HepG2 (cell line): ENCODE measurements around the gene FSTL1. TPM values are rescaled to one million over a fixed set of nuclear protein-coding genes. Genes with fewer than 3 reads are reported as not detected.

Source experiments
- EED ChIP-seq: sonication (generic); formaldehyde crosslinking; IDR thresholded peaks from 2 replicates; pipeline ENCODE4 v1.5.0; 2020; ENCODE audit warnings: mild to moderate bottlenecking, missing genetic modification reagents
- FLYWCH1 ChIP-seq: sonication (generic); formaldehyde crosslinking; IDR thresholded peaks from 2 replicates; pipeline ENCODE4 v1.8.1; 2023; ENCODE audit warnings: mild to moderate bottlenecking, missing genetic modification reagents
- GRHL1 ChIP-seq: sonication (generic); formaldehyde crosslinking; conservative IDR thresholded peaks from 2 replicates; pipeline ENCODE4 v1.8.0; 2022; ENCODE audit warnings: missing genetic modification reagents
- HOXD1 ChIP-seq: sonication (generic); formaldehyde crosslinking; IDR thresholded peaks from 2 replicates; pipeline ENCODE4 v1.5.0; 2020; ENCODE audit warnings: missing genetic modification reagents
- IKZF4 ChIP-seq: sonication (generic); formaldehyde crosslinking; IDR thresholded peaks from 2 replicates; pipeline ENCODE4 v1.5.1; 2020; ENCODE audit warnings: borderline replicate concordance, mild to moderate bottlenecking, low read depth, missing genetic modification reagents; ENCODE audit errors: not compliant biosample characterization
- ISL2 ChIP-seq: sonication (generic); formaldehyde crosslinking; IDR thresholded peaks from 2 replicates; pipeline ENCODE4 v1.5.0; 2020; ENCODE audit warnings: missing genetic modification reagents
- MIER3 ChIP-seq: IDR thresholded peaks from 2 replicates; pipeline ENCODE4 v1.6.1; 2016; ENCODE audit warnings: missing compliant biosample characterization, borderline replicate concordance
- MXI1 ChIP-seq: IDR thresholded peaks from 3 replicates; pipeline ENCODE4 v1.6.1; 2012; ENCODE audit warnings: low read depth, low read length, inconsistent platforms, borderline replicate concordance
- NPAS2 ChIP-seq: sonication (generic); formaldehyde crosslinking; IDR thresholded peaks from 2 replicates; pipeline ENCODE4 v1.8.0; 2022; ENCODE audit warnings: mild to moderate bottlenecking, missing genetic modification reagents, borderline replicate concordance
- POLR2G ChIP-seq: fragments of 200-400 bp; formaldehyde crosslinking; IDR thresholded peaks from 2 replicates; pipeline ENCODE4 v1.6.1; 2018; ENCODE audit warnings: mild to moderate bottlenecking, low read depth, low read length, moderate library complexity
- RFX1 ChIP-seq: fragments of 450-650 bp; IDR thresholded peaks from 2 replicates; pipeline ENCODE4 v1.6.1; 2017
- RFX3 ChIP-seq: IDR thresholded peaks from 2 replicates; pipeline ENCODE4 v1.6.1; 2016; ENCODE audit warnings: missing biosample characterization, missing genetic modification reagents
- RNF219 ChIP-seq: sonication (generic); formaldehyde crosslinking; IDR thresholded peaks from 2 replicates; pipeline ENCODE4 v1.5.0; 2020; ENCODE audit warnings: mild to moderate bottlenecking, missing genetic modification reagents
- SKI ChIP-seq: fragments of 450-650 bp; IDR thresholded peaks from one replicate; pipeline ENCODE4 v1.6.1; 2018; ENCODE audit warnings: mild to moderate bottlenecking; ENCODE audit not compliant: partially characterized antibody
- SNAPC5 ChIP-seq: sonication (generic); formaldehyde crosslinking; IDR thresholded peaks from 2 replicates; pipeline ENCODE4 v1.8.1; 2023; ENCODE audit warnings: mild to moderate bottlenecking, missing genetic modification reagents, borderline replicate concordance
- TEAD3 ChIP-seq: optimal IDR thresholded peaks from 2 replicates; pipeline ENCODE3; 2016; ENCODE audit warnings: borderline replicate concordance
- ZBTB1 ChIP-seq: sonication (generic); formaldehyde crosslinking; IDR thresholded peaks from 2 replicates; pipeline ENCODE4 v1.4.0; 2020; ENCODE audit warnings: missing genetic modification reagents, borderline replicate concordance
- ZFP36L2 ChIP-seq: sonication (generic); formaldehyde crosslinking; IDR thresholded peaks from 2 replicates; pipeline ENCODE4 v1.4.0; 2020; ENCODE audit warnings: missing genetic modification reagents
- ZNF292 ChIP-seq: sonication (generic); formaldehyde crosslinking; IDR thresholded peaks from 2 replicates; pipeline ENCODE4 v1.8.1; 2022; ENCODE audit warnings: mild to moderate bottlenecking, low read depth, missing genetic modification reagents, borderline replicate concordance
- ZNF468 ChIP-seq: sonication (generic); formaldehyde crosslinking; IDR thresholded peaks from 2 replicates; pipeline ENCODE4 v1.8.0; 2022; ENCODE audit warnings: mild to moderate bottlenecking, moderate library complexity, missing genetic modification reagents
- ZNF510 ChIP-seq: sonication (generic); formaldehyde crosslinking; IDR thresholded peaks from 2 replicates; pipeline ENCODE4 v1.4.0; 2020; ENCODE audit warnings: low read depth, mild to moderate bottlenecking, missing genetic modification reagents
- ZNF543 ChIP-seq: sonication (generic); formaldehyde crosslinking; IDR thresholded peaks from 2 replicates; pipeline ENCODE4 v1.4.0; 2020; ENCODE audit warnings: mild to moderate bottlenecking, missing genetic modification reagents
- ZNF598 ChIP-seq: sonication (generic); formaldehyde crosslinking; IDR thresholded peaks from 2 replicates; pipeline ENCODE4 v1.5.1; 2020; ENCODE audit warnings: mild to moderate bottlenecking, missing genetic modification reagents, borderline replicate concordance
- ZNF674 ChIP-seq: sonication (generic); formaldehyde crosslinking; IDR thresholded peaks from 2 replicates; pipeline ENCODE4 v1.5.0; 2020; ENCODE audit warnings: low read depth, mild to moderate bottlenecking, missing genetic modification reagents
- ZNF747 ChIP-seq: sonication (generic); formaldehyde crosslinking; IDR thresholded peaks from 2 replicates; pipeline ENCODE4 v1.8.1; 2023; ENCODE audit warnings: missing genetic modification reagents, mild to moderate bottlenecking, borderline replicate concordance
- polyA plus RNA-seq, 8 experiments: library from polyadenylated mRNA; depleted of rRNA in 3 of 8; stranded (reverse) in 7 of 8; unstranded in 1 of 8; fragments of >200 nt; fragmentation: Illumina TruSeq in 4 of 8; extraction: Trizol in 4 of 8; gene quantifications; 2 replicates each; pipeline versions ENCODE4 v1.2.1 to v1.2.3, GENCODE V29; 2011 to 2016; ENCODE audit warnings: low read depth in 4 of 8, missing spikeins in 1 of 8, mixed read lengths in 1 of 8; ENCODE audit not compliant: insufficient read depth in 1 of 8
- total RNA-seq, 5 experiments: library from RNA; depleted of rRNA; stranded (reverse); fragments of >200 nt; fragmentation: Illumina TruSeq; extraction: Trizol; gene quantifications; 2 replicates each; pipeline ENCODE4 v1.2.3, GENCODE V29; 2016; ENCODE audit warnings: low read depth in 1 of 5
- TF ChIP-seq, protein P1 (sequence below): sonication (generic); formaldehyde crosslinking; IDR thresholded peaks from 2 replicates; pipeline ENCODE4 v1.5.0; 2020; ENCODE audit warnings: missing genetic modification reagents

Gene FSTL1
- total and polyA plus RNA-seq, 2 of the 13 experiments (the other 11 are each of a cell fraction or from before 2014, with no cell fraction given): 0.07 to 0.29 TPM

DNA sequence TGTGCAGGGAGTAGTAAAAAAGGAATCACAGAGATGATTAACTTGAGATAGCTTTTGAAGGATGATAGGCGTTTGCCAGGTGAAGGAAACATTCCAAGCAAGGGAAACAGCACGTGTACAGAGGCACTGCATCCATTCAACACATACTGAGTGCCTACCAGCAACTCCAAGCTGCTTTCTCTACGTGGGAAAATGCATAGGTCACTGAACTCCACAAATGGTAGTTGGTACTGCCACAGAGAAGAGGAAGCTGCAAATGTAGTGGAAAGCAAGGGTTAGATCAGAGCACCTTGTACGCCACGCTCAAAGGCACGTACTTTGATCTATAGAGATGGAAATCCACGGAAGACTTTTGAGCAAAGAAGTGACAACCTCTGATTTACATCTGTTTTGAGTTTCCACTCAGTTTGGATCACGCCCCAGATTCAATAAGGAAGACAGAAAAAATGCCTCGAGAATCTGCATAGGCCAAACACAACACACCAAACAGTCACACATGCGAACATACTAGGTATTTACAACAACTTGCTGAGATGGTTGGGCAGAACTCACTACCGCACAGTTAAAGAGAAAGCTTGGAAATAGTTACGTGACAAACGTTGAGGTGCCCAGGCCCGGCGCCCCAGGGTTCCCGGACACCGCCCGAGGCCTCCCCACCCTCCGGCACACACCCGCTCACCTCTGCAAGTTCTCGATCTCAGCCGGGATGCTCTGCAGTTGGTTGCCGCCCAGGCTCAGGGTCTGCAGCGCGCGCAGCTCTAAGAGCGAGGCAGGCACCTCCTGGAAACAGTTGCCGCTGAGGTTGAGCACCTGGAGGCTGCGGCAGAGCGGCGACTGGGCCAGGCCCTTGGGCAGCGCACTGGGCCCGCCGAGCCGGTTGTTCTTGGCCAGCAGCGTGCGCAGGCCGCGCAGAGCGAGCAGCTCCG is 102.5 kb downstream of the FSTL1 start (continued):
- TF ChIP-seq ZNF747 (CRISPR knock-in tag) (no peak), MXI1 (no peak), POLR2G (no peak), SNAPC5 (CRISPR knock-in tag) (no peak), TEAD3 (peak; percentile 54), ZNF292 (CRISPR knock-in tag) (peak; percentile 52; the same call in 1 of the 2 replicates), EED (CRISPR knock-in tag) (0 out of 2 replicates have a peak, but pooled peaks have one; percentile 3), ZNF543 (CRISPR knock-in tag) (no peak), IKZF4 (no peak), MIER3 (CRISPR knock-in tag) (0 out of 2 replicates have a peak, but pooled peaks have one; percentile 16), HOXD1 (CRISPR knock-in tag) (no peak), ZNF510 (CRISPR knock-in tag) (no peak), FLYWCH1 (CRISPR knock-in tag) (no peak), SKI (no peak), ZNF674 (no peak), NPAS2 (CRISPR knock-in tag) (no peak), RFX3 (CRISPR knock-in tag) (no peak), ISL2 (no peak), ZNF468 (no peak), RFX1 (no peak), ZBTB1 (no peak), GRHL1 (CRISPR knock-in tag) (no peak), ZFP36L2 (no peak), ZNF598 (CRISPR knock-in tag) (peak; percentile 1; the same call in 1 of the 2 replicates), RNF219 (no peak)
- TF ChIP-seq, protein P1, sequence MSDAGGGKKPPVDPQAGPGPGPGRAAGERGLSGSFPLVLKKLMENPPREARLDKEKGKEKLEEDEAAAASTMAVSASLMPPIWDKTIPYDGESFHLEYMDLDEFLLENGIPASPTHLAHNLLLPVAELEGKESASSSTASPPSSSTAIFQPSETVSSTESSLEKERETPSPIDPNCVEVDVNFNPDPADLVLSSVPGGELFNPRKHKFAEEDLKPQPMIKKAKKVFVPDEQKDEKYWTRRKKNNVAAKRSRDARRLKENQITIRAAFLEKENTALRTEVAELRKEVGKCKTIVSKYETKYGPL: no peak
